ENCODE measurements around the gene TRAPPC12.

TRAPPC12 gene

DNA sequence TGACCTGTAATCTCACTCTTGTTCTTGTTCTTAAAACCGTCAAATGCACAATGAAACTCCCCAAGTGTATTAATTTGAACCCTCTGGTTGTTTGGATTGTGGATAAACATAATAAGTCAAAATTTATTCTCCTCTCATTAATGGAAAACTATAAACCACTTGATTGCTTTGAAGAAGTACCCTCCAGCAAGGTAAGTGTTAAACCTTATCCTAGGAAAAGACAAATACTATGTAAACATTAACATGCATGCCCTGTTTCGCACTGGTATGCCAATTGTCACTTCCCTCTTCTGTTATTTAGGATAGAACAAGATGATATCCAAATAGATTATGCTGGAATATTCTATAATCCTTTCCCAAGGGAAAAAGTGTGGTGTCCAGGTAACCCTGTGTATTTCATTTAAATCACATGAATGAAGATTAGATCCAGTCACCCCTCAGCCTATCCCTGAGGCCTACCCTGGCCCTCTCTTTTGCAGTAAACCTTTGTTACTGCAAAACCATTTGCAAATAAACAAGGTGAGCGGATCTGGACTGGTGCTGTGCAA is 138.5 kb downstream of the TRAPPC12 start:
- DNase-seq: no peak

GRCh38 chr2:3518496-3519254 is 139.2 kb downstream of the TRAPPC12 start:
- DNase-seq: peak; percentile 79

GRCh38 chr2:3519255-3520205 is 140.0 kb downstream of the TRAPPC12 start, which contains the start of gene ADI1:
Gene ADI1 (minus strand): TSS chr2:3519531. CDS start chr2:3519487, 44 bp downstream.
- no peak for DNase-seq

DNA sequence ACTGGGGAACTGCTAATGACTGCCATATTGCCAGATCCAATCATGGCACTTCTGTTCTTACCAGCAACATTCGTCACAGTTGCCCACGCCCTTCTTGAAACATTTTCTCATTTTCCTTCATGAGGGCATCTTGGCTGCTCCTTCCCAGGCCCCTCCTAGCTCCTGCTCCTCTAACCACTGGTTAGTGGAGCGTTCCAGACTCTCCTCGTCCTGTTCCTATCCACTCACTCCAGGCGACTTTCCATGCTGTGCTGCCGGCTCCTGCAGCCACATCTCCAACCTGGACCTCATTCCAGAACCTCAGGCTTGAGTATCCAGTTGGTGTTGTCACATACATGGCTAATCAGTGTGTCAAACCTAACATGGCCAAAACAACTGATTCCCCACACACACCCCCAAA is 141.1 kb downstream of the TRAPPC12 start:
- no peak for DNase-seq

DNA sequence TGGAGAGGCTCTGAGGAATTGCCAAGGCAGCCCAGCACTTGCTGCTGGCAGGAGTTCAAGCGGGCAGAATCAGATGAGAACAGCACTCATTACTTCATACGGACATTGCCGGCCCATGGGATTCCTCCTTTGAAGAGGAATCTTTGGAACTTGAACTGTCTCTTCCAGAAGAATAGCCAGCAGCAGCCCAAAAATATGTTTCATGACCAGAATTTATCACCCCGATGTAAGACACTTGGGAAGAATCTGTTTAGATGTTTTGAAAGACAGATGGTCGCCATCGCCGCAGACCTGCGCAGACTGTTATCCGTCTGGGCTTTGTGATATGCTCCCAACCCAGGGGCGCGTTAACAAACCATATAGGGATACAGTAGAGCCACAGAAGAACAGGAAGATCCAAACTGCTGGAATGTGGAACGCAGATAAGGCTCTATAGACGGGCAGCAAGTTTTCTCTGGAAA is 143.5 kb downstream of the TRAPPC12 start:
- DNase-seq: no peak

GRCh38 chr2:3523551-3524041 is 144.1 kb downstream of the TRAPPC12 start:
- DNase-seq: no peak

- DNase-seq: no peak
Observed at GRCh38 chr2:3526871-3527270, 147.4 kb downstream of the TRAPPC12 start.

DNA sequence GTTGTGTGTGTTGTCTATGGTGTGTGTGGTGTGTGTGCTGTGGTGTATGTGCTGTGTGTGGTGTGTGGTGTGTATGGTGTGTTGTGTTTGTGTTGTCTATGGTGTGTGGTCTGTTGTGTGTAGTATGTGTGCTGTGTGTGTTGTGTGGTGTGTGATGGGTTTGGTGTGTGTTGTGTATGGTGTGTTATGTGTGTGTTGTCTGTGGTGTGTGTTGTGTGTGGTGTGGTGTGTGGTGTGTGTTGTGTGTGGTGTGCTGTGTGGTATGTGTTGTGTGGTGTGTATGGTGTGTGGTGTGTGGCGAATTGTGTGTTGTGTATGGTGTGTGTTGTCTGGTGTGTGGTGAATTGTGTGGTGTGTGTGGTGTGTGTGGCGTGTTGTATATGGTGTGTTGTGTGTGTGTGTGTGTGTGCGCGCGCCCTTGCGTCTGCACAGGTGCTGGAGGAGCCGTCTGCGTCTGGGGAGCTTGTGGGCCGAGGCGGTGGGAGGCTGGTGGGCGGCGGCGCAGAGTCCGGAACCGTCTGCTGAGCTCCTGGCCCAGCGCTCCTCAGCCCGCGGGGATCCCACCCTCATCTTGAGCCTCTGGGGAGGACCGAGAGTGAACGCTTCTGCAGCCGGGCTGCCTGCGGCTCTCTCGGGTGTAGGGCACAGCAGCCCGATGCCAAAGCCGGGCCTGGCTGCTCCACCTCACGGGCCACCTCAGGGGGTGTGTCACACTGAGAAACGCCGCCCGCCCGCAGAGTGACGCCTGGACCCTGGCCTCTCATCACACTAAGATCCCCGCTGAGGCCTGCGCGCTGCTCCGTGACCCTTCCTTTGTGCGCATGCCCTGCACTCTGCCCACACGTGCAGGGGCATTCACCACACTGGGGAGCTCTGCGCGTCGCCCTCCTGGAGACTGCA is 148.6 kb downstream of the TRAPPC12 start:
- DNase-seq: no peak
